Activated CD4-positive, alpha-beta T cell treated with anti-CD3 and anti-CD28 coated beads for 1 hour (primary cell): ENCODE data around the gene SLC17A9.

Experiments
- DNase-seq: peaks from one replicate; pipeline ENCODE4 v3.0.0-alpha.2; 2020

SLC17A9 gene

GRCh38 chr20:62952373-62952967, at the start of gene SLC17A9:
TSS of gene SLC17A9 (plus strand) at chr20:62952709. CDS start at chr20:62952831, 122 bp downstream.
- DNase-seq = no peak

- DNase-seq = no peak
Observed at GRCh38 chr20:62902926-62903615, 49.4 kb upstream of the SLC17A9 start.

GRCh38 chr20:62905536-62906117, 46.9 kb upstream of the SLC17A9 start:
- no peak for DNase-seq

DNA sequence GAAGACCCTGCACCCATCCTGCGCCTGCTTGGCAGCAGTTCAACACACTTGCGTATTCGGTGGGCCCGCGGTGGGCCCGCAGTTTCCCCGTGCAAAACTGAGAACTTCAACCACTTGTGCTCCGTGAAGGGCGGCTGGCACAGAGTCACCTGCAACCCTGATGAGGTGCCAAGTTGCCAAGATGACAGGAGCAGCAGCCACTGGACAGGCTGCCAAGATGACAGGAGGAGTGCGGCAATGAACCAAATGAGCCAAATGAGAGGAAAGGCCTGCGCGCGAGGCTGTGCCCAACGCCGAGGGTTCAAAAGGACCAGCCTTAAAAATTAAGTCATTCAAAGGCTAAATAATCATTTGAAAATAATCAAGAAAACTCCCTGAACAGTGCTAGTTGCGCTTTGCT, 46.3 kb upstream of the SLC17A9 start:
- no peak for DNase-seq

DNA sequence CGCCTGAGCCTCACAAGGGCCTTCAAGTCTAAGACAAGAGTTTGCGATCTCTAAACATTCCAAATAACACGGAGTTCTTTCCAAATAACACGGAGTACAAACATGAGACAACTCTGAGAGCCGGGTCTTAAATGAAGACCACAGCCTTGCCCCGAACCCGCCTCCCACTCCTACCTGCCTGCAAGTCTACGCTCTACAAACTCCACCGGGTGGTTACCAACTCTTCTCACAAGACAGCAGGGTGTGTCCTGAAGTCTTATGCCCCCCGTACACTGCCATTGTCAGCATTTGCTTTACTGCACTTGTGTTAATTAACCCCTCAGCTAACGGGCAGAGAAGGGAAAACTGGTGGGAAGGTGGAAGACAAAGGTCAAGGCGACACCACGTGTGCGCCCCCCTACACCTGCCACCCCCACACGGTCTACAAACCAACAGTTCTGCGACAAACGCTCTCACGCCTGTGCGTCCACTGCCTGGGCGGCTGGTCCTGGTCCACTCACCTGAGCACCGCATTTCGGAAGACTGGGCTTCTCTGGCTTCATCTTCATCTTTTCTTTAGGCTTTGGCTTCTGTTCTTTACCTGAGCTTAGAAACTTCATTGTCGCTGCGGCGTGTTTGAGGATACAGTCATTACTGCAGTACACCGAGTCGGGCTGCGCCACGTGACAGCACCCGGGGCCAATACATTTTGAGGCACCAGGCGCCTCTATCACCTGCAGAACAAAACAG, 45.7 kb upstream of the SLC17A9 start:
- DNase-seq = no peak

- DNase-seq = no peak
Observed at GRCh38 chr20:62907384-62908317, 44.9 kb upstream of the SLC17A9 start.

DNA sequence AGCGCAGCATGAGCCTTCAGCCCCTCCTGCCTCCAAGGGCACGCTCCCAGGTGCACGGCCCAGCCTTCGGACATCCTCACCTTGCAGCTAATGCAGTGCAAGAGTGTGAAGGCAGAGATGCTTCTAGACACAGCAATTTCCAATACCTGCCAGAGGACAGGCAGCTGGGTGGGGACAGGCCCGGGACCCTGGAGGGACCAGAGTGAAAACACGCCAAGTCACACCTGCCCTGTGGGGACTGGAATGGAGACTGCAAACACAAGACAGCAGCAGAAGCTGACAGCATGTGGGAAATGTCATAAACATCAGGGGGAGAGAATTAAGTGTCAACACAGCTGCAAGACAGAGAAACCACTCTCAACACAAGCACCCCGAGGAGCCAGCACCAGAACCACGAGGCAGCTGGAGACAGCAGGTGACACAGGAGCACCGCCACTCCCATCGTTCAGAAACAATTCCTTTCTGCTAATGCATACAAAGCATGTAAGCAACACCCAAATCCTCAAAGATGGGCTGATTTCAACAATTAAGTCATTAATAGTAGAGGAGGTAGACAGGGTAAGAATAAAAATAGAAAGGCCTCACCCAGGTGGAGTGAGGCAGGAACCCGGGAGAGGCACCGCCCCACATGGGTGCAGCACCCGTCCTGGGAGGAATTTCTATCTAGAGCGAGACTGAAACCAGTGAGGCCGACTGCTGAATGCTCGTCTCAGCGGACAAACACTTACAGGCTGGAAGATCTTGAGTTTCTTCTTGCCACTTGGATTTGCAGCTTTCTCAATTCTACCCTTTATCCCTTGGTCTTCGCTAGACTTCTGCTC, 43.3 kb upstream of the SLC17A9 start:
- DNase-seq = no peak

- DNase-seq = no peak
Observed at GRCh38 chr20:62910217-62910766, 42.2 kb upstream of the SLC17A9 start.

- no peak for DNase-seq
Observed at GRCh38 chr20:62910777-62911497, 41.6 kb upstream of the SLC17A9 start.

DNA sequence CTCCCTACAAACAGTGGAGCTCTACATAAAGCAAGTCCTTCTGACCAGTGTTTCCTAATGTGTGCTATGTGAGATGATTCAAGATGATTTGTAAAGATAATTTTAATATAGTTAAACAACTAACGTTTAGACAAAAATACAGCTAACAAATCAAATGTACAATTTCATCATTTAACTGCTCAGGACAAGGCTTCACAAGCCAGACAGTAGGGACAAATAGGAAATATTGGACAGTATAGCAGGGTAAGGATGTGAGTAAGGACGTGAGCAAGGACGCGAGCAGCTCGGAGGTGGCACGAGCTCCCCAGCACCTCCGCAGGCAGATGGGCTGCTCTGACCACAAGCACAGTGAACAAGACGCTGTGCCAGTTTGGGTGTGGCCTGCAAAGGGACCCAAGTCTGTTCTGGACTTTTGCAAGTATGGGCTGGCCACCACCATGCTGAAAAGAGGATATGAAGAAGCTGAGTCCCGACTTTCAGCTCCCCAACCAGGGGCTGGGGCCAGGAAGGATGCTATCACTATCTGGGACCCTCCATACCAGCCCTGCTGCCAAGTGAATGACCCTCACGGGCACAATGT, 40.7 kb upstream of the SLC17A9 start:
- DNase-seq = no peak

DNA sequence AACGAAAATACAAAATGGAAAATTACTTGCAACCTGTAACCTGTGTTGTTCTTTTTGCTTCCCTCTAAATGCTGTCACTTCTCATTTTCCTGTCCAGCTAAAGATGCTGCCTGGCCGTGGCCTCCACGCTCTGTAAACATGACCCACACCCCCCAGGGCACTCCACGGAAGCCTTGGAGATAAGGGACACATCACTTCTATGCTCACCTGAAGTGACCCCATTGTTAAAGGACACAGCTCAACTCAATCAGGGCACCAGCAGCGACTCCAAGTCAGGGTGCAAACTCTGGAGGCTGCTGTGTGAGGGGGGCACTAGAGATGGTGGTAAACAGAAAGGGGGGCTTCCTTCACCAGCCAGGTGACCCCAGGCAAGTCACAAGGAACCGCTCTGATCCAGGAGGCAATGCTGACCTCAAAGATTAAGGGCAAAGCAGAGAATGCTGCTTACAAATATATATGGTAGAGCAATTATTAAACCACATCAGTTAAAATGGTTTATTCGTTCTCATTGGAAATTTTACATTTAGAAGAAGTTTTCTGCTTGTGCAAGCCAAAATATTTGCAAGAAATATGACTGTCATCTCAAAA, 39.4 kb upstream of the SLC17A9 start:
- DNase-seq = no peak

- no peak for DNase-seq
Observed at GRCh38 chr20:62914436-62914835, 38.1 kb upstream of the SLC17A9 start.

DNA sequence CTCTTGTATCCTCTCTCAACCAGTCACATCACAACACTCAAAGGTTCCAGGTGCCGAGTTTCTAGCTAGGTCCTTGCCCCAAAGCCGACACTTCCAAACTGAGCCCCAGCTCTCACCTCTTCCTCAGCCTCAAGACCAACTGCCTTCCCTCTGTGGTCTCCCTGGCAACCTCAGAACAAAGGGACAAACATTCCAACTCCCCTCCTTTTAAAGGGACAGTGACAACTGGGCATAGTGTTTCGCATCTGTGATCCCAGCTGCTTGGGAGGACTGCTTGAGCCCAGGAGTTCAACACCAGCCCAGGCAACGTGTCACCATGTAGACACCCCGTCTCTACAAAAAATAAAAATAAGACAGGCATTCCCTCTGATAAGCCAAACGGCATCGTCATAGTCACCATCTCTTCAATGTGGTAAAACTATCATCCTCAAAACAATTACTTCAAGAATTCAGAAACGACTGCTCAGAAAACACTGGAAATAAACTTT, 37.5 kb upstream of the SLC17A9 start:
- DNase-seq = no peak

- no peak for DNase-seq
Observed at GRCh38 chr20:62916703-62917476, 35.6 kb upstream of the SLC17A9 start.

- DNase-seq = no peak
Observed at GRCh38 chr20:62917720-62918119, 34.8 kb upstream of the SLC17A9 start.

DNA sequence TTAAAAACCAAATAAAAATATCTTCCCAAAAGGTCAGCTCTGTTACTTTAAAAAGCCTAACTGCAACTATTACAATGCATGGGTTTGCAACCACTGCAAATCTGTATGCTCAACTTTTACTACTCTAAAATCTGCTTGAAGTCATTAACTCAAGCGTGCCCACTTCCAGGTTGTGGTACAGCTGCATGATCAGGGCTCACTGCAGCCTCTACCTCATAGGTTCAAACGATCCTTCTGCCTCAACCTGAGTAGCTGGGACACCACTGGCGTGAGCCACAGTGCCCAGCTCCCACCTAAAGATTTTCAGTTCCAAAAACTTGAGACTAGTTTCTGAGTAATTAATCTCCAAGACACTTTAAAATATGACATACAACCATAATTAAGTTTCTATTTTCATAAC, 34.4 kb upstream of the SLC17A9 start:
- no peak for DNase-seq

DNA sequence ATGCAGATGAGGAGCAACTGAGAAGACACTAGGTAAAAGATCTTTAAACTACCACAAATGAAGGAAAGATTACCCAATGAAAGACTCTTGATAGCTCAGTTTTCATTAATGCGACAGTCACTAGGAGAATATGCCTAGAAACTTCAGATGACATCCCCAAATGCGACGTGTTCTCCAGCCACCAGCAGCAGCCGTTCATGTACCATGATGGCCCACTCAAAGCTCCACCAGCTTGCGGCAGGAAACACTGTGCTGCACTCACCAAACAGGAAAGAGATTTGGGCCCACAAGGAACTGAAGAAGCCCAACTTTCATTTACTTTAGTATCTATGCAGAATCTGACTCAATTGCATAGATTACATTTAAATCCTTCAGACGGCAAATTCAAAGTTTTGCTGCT, 33.7 kb upstream of the SLC17A9 start:
- no peak for DNase-seq

GRCh38 chr20:62920039-62920645, 32.4 kb upstream of the SLC17A9 start:
- no peak for DNase-seq
